A204.1 (cell line): Measurements from ENCODE around the gene KRTAP5-1.

Source experiments
- FAIRE-seq: peaks from 2 replicates; lab custom pipeline; 2012; peaks lifted over from hg19 to GRCh38; lab: Jason Lieb, UNC

The KRTAP5-1 gene

GRCh38 chr11:1559111-1559951, 25.8 kb downstream of the KRTAP5-1 start:
- no peak for FAIRE-seq

- no peak for FAIRE-seq
These were observed 26.3 kb downstream of the KRTAP5-1 start for GRCh38 chr11:1558775-1559110.

- FAIRE-seq: no peak
These were observed 26.9 kb downstream of the KRTAP5-1 start for GRCh38 chr11:1557904-1558774.

- FAIRE-seq: no peak
These were observed 27.8 kb downstream of the KRTAP5-1 start for GRCh38 chr11:1557051-1557884.

- FAIRE-seq: no peak
These were observed 28.7 kb downstream of the KRTAP5-1 start for GRCh38 chr11:1556278-1556902.

- no peak for FAIRE-seq
These were observed 29.4 kb downstream of the KRTAP5-1 start for GRCh38 chr11:1555713-1556153.

GRCh38 chr11:1554981-1555712, 29.9 kb downstream of the KRTAP5-1 start:
- FAIRE-seq: no peak

GRCh38 chr11:1553808-1554594, 31.1 kb downstream of the KRTAP5-1 start:
- FAIRE-seq: no peak

- FAIRE-seq: no peak
These were observed 35.4 kb downstream of the KRTAP5-1 start for GRCh38 chr11:1549338-1550330.

- no peak for FAIRE-seq
These were observed 36.6 kb downstream of the KRTAP5-1 start for GRCh38 chr11:1548221-1549070.

GRCh38 chr11:1547467-1548098, 37.5 kb downstream of the KRTAP5-1 start:
- no peak for FAIRE-seq

GRCh38 chr11:1546536-1547466, 38.3 kb downstream of the KRTAP5-1 start:
- FAIRE-seq: no peak

- no peak for FAIRE-seq
These were observed 39.0 kb downstream of the KRTAP5-1 start for GRCh38 chr11:1546077-1546535.

GRCh38 chr11:1545432-1545831, 39.7 kb downstream of the KRTAP5-1 start:
- FAIRE-seq: no peak

GRCh38 chr11:1544536-1544935, 40.5 kb downstream of the KRTAP5-1 start:
- no peak for FAIRE-seq

GRCh38 chr11:1543606-1544263, 41.3 kb downstream of the KRTAP5-1 start:
- no peak for FAIRE-seq
